NB4 (cell line): ENCODE data around the gene EID3.
A peak's percentile ranks its signal among the peaks of the same experiment; 100 is the strongest.

ENCODE experiments used
- DNase-seq: peaks from one replicate; pipeline ENCODE4 v3.0.0; 2010; ENCODE audit warnings: low read depth
- H3K4me3 ChIP-seq: one replicate; pipeline ENCODE4 v1.5.1; 2011; ENCODE audit warnings: mild to moderate bottlenecking, low read depth, low read length, moderate library complexity
- MAX ChIP-seq: IDR thresholded peaks from 2 replicates; pipeline ENCODE4 v1.6.1; 2011; ENCODE audit warnings: low read depth, low read length
- MYC ChIP-seq: IDR thresholded peaks from 2 replicates; pipeline ENCODE4 v1.6.1; 2011; ENCODE audit warnings: low read depth, low read length
- POLR2A ChIP-seq: IDR thresholded peaks from 2 replicates; pipeline ENCODE4 v1.6.1; 2011; ENCODE audit warnings: mild to moderate bottlenecking; ENCODE audit not compliant: insufficient read length; ENCODE audit errors: extremely low read depth
- TF ChIP-seq, protein P1 (sequence below): IDR thresholded peaks from one replicate; pipeline ENCODE4 v1.5.1; 2012; ENCODE audit warnings: low read depth, low read length

EID3 gene

GRCh38 chr12:104312202-104312601 lies 8.7 kb downstream of the EID3 start:
- DNase-seq, result no peak
- no peak overlapping the region for H3K4me3 ChIP-seq
- no peak for TF ChIP-seq MAX
- no peak for TF ChIP-seq POLR2A
- TF ChIP-seq, protein P1, sequence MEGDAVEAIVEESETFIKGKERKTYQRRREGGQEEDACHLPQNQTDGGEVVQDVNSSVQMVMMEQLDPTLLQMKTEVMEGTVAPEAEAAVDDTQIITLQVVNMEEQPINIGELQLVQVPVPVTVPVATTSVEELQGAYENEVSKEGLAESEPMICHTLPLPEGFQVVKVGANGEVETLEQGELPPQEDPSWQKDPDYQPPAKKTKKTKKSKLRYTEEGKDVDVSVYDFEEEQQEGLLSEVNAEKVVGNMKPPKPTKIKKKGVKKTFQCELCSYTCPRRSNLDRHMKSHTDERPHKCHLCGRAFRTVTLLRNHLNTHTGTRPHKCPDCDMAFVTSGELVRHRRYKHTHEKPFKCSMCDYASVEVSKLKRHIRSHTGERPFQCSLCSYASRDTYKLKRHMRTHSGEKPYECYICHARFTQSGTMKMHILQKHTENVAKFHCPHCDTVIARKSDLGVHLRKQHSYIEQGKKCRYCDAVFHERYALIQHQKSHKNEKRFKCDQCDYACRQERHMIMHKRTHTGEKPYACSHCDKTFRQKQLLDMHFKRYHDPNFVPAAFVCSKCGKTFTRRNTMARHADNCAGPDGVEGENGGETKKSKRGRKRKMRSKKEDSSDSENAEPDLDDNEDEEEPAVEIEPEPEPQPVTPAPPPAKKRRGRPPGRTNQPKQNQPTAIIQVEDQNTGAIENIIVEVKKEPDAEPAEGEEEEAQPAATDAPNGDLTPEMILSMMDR, result no peak
- no peak for TF ChIP-seq MYC

DNA sequence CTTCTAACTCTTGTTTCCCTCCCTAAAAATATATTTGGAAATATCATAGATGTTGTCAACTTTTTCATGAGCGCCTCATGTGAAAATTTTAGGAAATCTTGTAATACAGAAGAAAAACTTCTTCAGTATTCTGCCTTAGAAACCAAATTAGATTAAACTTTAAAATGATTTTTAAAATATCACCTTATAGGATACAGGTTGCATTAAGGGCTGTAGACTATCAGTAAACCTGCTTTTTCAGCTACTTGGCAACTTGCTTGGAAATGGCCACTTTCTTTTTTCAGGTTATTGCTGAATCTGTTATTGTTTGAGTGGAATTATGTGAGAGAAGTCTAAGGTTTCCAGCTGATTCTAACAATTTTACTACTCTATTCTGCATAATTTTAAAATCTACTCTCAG lies 9.1 kb downstream of the EID3 start:
- no peak for DNase-seq
- no peak overlapping the region for H3K4me3 ChIP-seq
- no peak for TF ChIP-seq MYC
- TF ChIP-seq, protein P1, result no peak
- TF ChIP-seq MAX, result no peak
- no peak for TF ChIP-seq POLR2A

- DNase-seq, result no peak
- H3K4me3 ChIP-seq, result no peak overlapping the region
- TF ChIP-seq MAX, result no peak
These were observed 10.2 kb downstream of the EID3 start for GRCh38 chr12:104313568-104314241.

GRCh38 chr12:104314242-104314614 lies 10.7 kb downstream of the EID3 start:
- peak; percentile 45 for DNase-seq
- TF ChIP-seq MAX, result no peak
- H3K4me3 ChIP-seq, result no peak overlapping the region

- TF ChIP-seq MYC, result no peak
- TF ChIP-seq, protein P1, result no peak
- no peak for TF ChIP-seq MAX
- no peak for TF ChIP-seq POLR2A
- H3K4me3 ChIP-seq, result no peak overlapping the region
- DNase-seq, result no peak
These were observed 12.0 kb downstream of the EID3 start for GRCh38 chr12:104315326-104316224.

DNA sequence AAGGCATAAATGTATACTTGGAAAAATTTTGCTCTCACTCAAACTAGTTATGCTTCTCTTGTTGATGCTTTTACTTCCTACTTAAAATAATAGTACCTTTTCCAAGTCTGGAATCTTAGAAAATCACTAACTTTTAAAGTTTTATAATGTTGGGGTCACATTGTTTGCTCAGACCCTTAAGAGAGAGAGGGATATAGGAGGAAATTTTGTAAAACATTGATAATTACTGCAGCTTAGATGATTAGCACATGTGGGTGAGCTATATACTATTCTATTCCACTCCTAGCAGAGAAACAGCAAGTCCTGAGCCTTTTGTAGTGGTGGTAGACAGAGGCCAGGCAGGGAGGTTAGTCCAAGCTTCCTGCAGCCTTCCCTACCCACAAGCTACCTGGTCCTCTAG lies 13.4 kb downstream of the EID3 start:
- H3K4me3 ChIP-seq, result no peak overlapping the region
- no peak for DNase-seq
- TF ChIP-seq, protein P1, result no peak
- no peak for TF ChIP-seq POLR2A
- TF ChIP-seq MYC, result no peak
- TF ChIP-seq MAX, result no peak
